ENCODE measurements around the gene KRTAP19-7. TPM values are rescaled to one million over a fixed set of nuclear protein-coding genes. Genes with fewer than 3 reads are reported as not detected.

KRTAP19-7 gene
- total and polyA plus RNA-seq, 10 of the 15 experiments (the other 5 are each of a cell fraction or from before 2014, with no cell fraction given), result not detected

GRCh38 chr21:30579346-30579745, 18.2 kb upstream of the KRTAP19-7 start (continued):
- TF ChIP-seq MLLT1 (IDR thresholded peaks at IDR 0.05) (no peak), SUZ12 (IDR thresholded peaks at IDR 0.05; ENCODE audit: unreplicated experiment) (no peak), CBFB (IDR thresholded peaks at IDR 0.05; ENCODE audit: low read depth) (no peak), REST (IDR thresholded peaks at IDR 0.05; ENCODE audit: low read depth, low read length) (no peak), TAF1 (IDR thresholded peaks at IDR 0.05; ENCODE audit: borderline replicate concordance, low read depth, low read length) (no peak)

GRCh38 chr21:30577766-30578165, 16.7 kb upstream of the KRTAP19-7 start:
- DNase-seq (ENCODE audit: low read depth, low spot score) (no peak), ATAC-seq (no peak), FAIRE-seq (no peak)
- CTCF ChIA-PET, result no interaction called here
- no peaks in the 10 kb centered on the region for H4K20me1 ChIP-seq (ENCODE audit: control insufficient read depth, insufficient read depth)
- RAD21 ChIA-PET (ENCODE audit: unreplicated experiment), result no interaction called here
- no peak overlapping the region for H2AFZ ChIP-seq (ENCODE audit: control insufficient read depth, low read depth, low read length)
- H3K9ac ChIP-seq (ENCODE audit: control insufficient read depth, insufficient read depth, low read length), result no peak overlapping the region
- no peaks in the 10 kb centered on the region for H3K9me3 ChIP-seq (replicated peaks; ENCODE audit: control insufficient read depth, insufficient read depth, low read length)
- TF ChIP-seq HDAC2 (IDR thresholded peaks at IDR 0.05), result no peak
- no peak for TF ChIP-seq MAX (IDR thresholded peaks at IDR 0.05; ENCODE audit: low read depth, low read length)
- no peak for TF ChIP-seq CBX3 (IDR thresholded peaks at IDR 0.05; ENCODE audit: borderline replicate concordance, low read depth)
- no peak for TF ChIP-seq MTA3 (IDR thresholded peaks at IDR 0.05; ENCODE audit: borderline replicate concordance, low read length)
- no peak for TF ChIP-seq E2F8 (IDR thresholded peaks at IDR 0.05; ENCODE audit: low read depth, partially characterized antibody)
- TF ChIP-seq ZNF687 (IDR thresholded peaks at IDR 0.05), result no peak
- no peak overlapping the region for H3K4me2 ChIP-seq (ENCODE audit: control insufficient read depth, insufficient read depth)
- no peaks in the 10 kb centered on the region for H3K4me1 ChIP-seq (ENCODE audit: control insufficient read depth, insufficient read depth, low read length)
- intact Hi-C loops (cut with micrococcal nuclease; ENCODE audit: unreplicated experiment), result no loop called here
- H3K79me2 ChIP-seq (ENCODE audit: control insufficient read depth, insufficient read depth, low read length), result no peaks in the 10 kb centered on the region
- no peak overlapping the region for H3K4me3 ChIP-seq
- in situ Hi-C loops (cut with MboI), result no loop called here
- POLR2A ChIA-PET, result no interaction called here
- H3K27me3 ChIP-seq (replicated peaks in 1 of 2; ENCODE audit: control insufficient read depth in 2 of 2, insufficient read depth in 2 of 2, low read length in 1 of 2), result no peaks in the 10 kb centered on the region
- no peaks in the 10 kb centered on the region for H3K36me3 ChIP-seq (ENCODE audit: control insufficient read depth in 2 of 2, insufficient read depth in 2 of 2, low read length in 1 of 2)
- no TSS peak for BruUV-seq (replicated peaks)
- H3K27ac ChIP-seq (ENCODE audit: control insufficient read depth, insufficient read depth), result no peak overlapping the region
- SMC1A ChIA-PET (ENCODE audit: uncharacterized antibody, unreplicated experiment), result no interaction called here

Measured in GM12878 (cell line).